GM21529 (cell line): ENCODE results near the gene CCT8L2.
"Not testable (repeated sequence)": the region's sequence is repeated elsewhere in the genome, so short reads cannot be mapped to it uniquely, and the experiment has no call there.

Source experiments
- ATAC-seq: cut with Tn5 transposase; IDR thresholded peaks from one replicate; pipeline ENCODE4 v1.9.1; 2021; ENCODE audit not compliant: unreplicated experiment

The CCT8L2 gene

DNA sequence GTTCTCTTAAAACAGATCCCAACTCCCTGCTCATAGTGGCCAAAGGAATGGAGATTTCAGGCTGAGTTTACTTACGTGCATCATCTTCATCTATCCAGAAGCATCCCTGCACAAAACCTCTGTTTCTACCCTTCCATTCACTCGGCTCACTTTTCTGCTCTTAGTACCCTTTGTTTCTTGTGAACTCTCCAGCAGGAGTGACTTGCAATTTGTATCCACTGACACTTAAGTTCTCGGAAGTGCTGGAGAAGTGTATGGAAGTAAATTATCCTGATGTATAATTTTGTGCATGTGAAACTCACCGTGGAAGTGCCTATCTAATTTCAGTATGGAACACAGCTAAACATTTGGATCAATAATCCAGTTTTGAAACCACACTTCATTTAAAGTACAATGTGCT is 7.0 kb upstream of the CCT8L2 start:
- not testable (repeated sequence) for ATAC-seq

DNA sequence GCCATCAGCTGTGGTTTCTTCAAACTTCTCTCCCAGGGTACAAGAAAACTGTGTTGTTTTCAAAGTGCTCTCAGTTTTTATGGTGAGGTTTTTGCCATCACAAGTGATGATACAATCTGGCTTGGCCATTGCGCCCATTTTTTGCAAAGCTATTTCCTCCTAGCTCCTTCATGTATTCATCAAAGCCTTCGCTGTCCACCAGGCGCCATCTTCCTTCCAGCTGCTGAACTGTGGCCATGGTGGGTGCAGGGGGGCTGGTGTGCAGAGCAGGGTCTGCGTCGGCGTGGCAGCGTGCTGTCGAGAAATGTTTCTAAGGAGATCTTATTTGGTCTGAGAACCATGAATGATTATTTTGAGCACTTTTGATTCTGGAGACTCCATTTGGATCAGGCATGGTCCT is 2.6 kb upstream of the CCT8L2 start:
- not testable (repeated sequence) for ATAC-seq

DNA sequence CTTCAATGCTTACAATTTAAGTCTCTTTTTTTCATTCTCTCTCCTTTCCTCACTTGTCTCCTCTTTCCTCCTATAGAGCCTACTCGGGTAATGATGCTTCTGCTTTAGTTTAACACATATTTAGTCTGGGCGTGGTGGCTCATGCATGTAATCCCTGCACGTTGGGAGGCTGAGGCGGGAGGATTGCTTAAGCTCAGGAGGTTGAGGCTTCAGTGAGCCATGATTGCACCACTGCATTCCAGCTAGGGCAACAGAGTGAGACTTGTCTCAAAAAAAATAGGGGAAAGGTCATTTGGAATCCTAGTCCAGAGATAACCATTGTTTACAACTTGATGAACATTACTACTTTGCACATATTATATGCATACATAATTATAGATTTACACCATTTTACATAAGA is 1.4 kb upstream of the CCT8L2 start:
- ATAC-seq = no peak

DNA sequence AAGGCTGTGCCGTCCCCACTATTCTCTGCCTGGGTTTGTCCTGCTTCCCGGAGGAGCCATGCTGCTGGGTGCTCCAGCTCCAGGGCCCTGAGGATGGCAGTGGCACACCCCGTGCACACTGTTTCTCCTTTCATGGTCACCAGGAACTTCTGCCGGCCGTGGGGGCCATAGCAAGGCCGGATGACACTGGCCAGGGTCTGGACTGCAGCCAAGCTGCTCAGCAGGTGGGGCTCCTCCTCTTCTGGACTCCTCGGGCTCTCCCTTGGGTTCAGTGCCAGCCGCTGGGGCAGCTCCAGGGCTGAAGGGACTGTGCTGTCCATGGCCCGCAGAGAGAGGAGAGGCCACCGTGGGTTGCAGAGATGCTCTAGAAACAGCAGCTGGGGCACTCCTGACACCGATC is 379 bp downstream of the CCT8L2 start:
- ATAC-seq = not testable (repeated sequence)

DNA sequence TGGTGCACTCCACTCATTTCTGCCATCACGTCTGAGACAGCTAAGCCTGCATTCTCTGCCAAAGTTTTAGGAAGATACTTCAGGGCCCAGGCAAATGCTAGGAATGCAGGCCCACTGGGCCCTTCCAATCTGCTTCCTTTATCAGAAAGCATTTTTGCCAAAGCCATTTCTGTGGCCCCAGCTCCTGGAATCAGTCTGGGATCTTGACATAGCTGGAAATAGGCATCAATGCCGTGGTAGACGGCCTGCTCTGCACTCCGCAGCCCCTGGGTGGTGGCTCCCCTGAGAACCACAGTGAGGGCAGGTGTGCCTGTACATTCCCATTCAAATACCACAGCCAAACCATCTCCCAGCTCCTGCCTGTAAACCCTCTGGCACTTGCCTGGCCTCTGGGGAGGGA is 1.5 kb downstream of the CCT8L2 start:
- ATAC-seq = not testable (repeated sequence)

DNA sequence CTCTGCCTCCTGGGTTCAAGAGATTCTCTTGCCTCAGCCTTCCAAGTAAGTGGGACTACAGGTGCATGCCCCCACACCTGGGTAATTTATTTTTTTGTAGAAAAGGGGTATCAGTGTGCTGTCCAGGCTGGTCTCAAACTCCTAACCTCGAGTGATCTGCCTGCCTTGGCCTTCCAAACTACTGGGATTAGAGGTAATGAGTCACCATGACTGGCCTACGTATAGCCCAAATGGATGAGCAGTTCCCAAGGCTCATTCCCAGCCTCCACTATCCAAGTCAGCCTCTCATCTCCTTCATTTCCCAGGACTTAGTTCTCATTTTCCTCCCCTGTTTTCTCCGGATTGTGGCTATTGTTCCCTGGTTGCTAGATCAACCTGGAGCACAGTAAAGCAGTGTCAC is 5.6 kb downstream of the CCT8L2 start:
- no peak for ATAC-seq

DNA sequence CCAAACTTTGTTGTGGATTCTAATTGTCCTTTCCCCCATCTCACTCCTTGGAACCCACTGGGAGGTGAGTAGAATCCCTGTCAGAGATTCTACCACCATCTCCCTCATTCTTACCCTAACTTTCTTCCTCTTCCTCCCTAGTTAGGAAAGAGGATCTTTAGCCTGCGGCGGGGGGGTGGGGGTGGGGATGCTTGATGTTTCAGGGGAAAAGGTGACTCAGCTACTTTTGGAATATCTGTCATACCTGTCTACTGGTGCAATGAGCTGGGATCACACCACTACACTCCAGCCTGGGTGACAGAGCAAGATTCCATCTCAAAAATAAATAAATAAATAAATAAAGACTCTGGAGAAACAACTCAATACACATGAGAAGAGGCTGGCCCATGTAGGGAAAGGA is 6.4 kb downstream of the CCT8L2 start:
- no peak for ATAC-seq

DNA sequence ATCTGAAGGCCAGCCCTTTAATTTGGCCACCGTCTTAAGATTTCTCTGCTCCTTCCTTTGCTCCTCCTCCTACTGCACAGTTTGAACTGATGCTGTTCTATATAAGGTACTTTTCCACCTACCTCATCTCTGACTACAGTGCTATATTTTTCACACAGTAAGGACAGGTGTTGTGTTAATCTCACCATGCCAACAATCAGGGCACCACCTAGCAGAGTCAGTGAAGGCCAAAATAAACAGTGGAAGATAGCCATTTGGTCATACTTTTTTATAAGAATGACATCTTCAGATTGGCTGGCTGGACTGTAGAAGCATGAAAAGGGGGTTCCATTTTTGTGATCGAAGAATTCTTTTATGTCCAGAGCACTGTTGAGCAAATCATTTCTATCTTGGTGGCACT is 11.7 kb downstream of the CCT8L2 start:
- not testable (repeated sequence) for ATAC-seq

DNA sequence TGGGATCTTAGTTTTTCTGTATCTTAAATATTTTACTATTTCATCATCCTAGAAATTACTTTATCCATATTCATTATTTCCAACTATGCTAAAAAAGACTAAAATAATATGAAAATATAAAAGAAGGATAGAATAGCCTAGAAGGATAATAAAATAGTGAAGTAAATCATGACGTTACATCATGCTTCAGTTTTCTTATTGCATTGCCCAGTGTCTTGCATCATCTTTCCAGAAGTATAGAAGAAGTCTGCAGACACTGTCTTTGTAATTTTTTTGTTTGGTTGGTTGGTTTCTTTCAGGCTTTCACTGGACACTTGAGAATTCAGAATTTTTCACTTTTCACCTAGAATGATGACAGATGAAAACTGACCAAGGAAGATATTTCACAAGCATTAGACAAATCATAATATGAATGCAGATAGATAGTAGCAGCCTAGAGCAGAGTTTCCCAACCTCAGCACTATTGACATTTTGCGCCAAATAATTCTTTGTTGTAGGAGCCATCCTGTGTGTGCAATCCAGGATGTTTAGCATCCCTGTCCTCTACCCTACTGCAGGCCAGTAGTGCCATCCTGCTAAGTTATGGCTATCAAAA is 23.3 kb downstream of the CCT8L2 start:
- not testable (repeated sequence) for ATAC-seq

DNA sequence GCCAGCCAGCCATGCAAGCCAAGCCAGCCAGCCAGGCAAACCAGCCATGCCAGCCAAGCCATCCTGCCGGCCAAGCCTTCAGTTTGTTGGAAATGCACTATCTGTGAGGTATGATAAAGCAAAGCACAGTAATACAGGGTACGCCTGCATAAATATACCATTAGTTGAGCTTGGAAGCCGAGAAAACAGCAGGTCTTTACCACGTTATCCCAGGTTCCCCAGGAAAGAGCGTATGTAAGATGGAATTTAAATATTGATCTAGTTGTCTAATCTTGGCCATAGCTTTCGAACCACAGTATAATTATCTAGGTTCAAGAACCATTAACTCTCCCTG is 24.2 kb downstream of the CCT8L2 start:
- ATAC-seq = no peak

DNA sequence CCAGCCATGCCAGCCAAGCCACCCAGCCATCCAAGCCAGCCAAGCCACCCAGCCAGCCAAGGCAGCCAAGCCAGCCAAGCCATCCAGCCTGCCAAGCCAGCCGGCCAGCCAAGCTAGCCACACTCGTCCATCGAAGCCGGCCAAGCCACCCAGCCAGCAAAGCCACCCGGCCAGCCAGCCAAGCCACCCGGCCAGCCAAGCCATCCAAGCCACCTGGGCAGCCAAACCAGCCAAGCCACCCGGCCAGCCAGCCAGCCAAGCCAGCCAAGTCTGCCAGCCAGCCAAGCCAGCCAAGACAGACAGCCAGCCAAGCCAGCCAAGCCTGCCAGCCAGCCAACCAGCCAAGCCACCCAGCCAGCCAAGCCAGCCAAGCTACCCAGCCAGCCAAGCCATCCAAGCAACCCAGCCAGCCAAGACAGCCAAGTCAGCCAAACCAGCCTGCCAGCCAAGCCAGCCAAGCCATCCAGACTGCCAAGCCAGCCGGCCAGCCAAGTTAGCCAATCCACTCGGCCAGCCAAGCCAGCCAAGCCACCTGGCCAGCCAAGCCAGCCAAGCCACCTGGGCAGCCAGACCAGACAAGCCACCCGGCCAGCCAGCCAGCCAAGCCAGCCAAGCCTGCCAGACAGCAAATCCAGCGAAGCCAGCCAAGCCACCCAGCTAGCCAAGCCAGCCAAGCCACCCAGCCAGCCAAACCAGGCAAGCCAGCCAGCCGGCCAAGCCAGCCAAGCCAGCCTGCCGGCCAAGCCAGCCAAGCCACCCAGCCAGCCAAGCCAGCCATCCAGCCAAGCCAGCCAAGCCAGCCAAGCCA is 24.8 kb downstream of the CCT8L2 start:
- ATAC-seq = not testable (repeated sequence)

DNA sequence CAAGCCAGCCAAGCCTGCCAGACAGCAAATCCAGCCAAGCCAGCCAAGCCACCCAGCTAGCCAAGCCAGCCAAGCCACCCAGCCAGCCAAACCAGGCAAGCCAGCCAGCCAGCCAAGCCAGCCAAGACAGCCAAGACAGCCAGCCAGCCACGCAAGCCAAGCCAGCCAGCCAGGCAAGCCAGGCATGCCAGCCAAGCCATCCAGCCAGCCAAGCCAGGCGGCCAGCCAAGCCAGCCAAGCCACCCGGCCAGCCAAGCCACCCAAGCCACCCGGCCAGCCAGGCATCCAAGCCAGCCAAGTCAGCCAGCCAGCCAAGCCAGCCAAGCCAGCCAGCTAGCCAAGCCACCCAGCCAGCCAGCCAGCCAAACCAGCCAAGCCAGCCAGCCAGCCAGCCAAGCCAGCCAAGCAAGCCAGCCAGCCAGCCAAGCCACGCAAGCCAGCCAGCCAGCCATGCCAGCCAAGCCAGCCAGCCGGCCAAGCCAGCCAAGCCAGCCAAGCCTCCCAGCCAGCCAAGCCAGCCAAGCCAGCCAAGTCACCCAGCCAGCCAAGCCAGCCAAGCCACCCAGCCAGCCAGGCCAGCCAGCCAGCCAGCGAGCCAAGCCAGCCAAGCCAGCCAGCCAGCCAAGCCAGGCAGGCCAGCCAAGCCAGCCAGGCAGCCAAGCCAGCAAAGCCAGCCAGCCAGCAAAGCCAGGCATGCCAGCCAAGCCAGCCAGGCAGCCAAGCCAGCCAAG is 26.0 kb downstream of the CCT8L2 start:
- ATAC-seq = not testable (repeated sequence)

DNA sequence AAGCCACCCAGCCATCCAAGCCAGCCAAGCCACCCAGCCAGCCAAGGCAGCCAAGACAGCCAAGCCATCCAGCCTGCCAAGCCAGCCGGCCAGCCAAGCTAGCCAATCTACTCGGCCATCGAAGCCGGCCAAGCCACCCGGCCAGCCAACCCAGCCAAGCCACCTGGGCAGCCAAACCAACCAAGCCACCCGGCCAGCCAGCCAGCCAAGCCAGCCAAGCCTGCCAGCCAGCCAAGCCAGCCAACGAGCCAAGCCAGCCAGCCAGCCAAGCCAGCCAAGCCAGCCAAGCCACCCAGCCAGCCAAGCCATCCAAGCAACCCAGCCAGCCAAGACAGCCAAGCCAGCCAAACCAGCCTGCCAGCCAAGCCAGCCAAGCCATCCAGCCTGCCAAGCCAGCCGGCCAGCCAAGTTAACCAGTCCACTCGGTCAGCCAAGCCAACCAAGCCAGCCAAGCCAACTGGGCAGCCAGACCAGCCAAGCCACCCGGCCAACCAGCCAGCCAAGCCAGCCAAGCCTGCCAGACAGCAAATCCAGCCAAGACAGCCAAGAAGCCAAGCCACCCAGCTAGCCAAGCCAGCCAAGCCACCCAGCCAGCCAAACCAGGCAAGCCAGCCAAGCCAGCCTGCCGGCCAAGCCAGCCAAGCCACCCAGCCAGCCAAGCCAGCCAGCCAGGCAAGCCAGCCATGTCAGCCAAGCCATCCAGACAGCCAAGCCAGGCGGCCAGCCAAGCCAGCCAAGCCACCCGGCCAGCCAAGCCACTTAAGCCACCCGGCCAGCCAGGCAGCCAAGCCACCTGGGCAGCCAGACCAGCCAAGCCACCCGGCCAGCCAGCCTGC is 26.8 kb downstream of the CCT8L2 start:
- not testable (repeated sequence) for ATAC-seq

DNA sequence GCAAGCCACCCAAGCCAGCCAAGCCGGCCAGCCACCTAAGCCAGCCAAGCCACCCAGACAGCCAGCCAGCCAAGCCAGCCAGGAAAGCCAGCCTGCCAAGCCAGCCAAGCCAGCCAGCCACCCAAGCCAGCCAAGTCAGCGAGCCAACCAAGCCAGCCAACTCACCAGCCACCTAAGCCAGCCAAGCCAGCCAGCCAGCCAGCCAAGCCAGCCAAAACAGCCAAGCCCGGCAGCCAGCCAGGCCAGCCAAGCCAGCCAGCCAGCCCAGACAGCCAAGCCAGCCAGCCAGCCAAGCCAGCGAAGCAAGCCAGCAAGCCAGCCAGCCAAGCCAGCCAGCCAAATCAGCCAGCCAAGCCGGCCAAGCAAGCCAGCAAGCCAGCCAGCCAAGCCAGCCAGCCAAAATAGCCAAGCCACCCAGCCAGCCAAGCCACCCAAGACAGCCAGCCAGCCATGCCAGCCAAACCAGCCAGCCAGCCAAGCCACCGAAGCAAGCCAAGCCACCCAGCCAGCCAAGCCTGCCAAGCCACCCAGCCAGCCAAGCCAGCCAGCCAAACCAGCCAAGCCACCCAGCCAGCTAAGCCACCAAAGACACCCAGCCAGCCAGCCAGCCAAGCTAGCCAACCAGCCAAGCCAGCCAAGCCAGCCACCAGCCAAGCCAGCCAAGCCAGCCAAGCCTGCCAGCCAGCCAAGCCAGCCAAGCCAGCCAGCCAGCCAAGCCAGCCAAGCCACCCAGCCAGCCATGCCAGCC is 27.6 kb downstream of the CCT8L2 start:
- ATAC-seq = not testable (repeated sequence)

DNA sequence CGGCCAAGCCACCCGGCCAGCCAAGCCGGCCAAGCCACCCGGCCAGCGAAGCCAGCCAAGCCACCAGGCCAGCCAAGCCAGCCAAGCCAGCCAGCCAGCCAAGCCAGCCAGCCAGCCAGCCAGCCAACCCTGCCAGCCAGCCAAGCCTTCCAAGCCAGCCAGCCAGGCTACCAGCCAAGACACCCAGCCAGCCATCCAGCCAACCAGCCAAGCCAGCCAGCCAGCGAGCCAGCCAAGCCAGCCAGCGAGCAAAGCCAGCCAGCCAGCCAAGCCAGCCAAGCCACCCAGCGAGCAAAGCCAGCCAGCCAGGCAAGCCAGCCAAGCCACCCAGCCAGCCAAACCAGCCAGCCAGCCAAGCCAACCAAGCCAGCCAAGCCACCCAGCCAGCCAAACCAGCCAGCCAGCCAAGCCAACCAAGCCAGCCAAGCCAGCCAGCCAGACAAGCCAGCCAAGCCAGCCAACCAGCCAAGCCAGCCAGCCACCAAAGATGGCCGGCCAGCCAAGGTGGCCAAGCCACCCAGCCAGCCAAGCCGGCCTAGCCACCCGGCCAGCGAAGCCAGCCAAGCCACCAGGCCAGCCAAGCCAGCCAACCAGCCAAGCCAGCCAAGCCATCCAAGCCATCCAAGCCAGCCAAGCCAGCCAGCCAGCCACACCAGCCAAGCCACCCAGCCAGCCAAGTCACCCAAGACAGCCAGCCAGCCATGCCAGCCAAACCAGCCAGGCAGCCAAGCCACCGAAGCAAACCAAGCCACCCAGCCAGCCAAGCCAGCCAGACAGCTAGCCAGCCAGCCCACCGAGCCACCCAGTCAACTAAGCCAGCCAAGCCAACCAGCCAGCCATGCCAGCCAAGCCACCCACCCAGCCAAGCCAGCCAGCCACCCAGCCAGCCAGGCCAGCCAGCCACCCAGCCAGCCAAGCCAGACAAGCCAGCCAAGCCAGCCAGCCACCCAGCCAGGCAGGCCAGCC is 28.8 kb downstream of the CCT8L2 start:
- no peak for ATAC-seq

DNA sequence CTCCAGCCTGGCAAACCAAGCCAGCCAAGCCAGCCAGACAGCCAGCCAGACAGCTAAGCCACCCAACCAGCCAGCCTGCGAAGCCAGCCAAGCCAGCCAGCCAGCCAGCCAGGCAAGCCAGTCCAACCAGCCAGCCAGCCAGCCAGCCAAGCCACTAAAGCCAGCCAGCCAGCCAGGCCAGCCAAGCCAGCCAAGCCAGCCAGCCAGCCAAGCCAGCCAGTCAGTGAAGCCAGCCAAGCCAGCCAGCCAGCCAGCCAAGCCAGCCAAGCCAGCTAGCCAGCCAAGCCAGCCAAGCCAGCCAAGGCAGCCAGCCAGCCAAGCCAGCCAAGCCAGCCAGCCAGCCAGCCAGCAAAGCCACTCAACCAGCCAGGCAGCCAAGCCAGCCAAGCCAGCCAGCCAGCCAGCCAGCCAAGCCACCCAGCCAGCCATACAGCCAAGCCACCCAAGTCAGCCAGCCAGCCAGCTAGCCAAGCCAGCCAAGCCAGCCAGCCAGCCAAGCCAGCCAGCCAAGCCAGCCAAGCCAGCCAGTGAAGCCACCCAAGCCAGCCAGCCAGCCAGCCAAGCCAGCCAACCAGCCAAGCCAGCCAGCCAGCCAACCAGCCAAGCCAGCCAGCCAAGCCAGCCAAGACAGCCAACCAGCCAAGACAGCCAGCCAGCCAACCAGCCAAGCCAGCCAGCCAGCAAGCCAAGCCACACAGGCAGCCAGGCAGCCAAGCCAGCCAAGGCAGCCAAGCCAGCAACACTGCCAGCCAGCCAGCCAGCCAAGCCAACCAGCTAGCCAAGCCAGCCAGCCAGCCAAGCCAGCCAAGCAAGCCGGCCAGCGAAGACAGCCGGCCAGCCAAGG is 29.7 kb downstream of the CCT8L2 start:
- ATAC-seq = no peak

DNA sequence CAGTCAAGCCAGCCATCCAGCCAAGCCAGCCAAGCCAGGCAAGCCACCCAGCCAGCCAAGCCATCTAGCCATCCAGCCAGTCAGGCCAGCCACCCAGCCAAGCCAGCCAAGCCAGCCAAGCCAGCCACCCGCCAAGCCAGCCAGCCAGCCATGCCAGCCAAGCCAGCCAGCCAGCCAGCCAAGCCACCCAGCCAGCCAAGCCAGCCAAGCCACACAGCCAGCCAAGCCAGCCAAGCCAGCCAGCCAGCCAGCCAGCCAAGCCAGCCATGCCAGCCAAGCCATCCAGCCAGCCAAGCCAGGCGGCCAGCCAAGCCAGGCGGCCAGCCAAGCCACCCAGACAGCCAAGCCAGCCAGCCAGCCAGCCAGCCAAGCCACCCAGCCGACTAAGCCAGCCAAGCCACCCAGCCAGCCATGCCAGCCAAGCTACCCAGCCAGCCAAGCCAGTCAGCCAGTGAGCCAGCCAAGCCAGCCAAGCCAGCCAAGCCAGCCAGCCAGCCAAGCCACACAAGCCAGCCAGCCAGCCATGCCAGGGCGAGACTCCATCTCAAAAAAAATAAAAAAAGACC is 31.4 kb downstream of the CCT8L2 start:
- ATAC-seq = not testable (repeated sequence)

DNA sequence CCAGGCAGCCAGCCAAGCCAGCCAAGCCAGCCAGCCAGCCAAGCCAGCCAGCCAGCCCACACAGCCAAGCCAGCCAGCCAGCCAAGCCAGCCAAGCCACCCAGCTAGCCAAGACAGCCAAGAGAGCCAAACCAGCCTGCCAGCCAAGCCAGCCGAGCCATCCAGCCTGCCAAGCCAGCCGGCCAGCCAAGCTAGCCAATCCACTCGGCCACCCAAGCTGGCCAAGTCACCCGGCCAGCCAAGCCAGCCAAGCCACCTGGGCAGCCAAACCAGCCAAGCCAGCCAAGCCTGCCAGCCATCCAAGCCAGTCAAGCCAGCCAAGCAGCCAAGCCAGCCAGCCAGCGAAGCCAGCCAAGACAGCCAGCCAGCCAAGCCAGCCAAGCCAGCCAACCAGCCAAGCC is 32.0 kb downstream of the CCT8L2 start:
- ATAC-seq = not testable (repeated sequence)
